Heart left ventricle (tissue), 16 donors: ENCODE data around the gene RAPGEF3. TPM values are rescaled to one million over a fixed set of nuclear protein-coding genes. Genes with fewer than 3 reads are reported as not detected.

Experiments
- ATAC-seq, 4 donors: fragments of 200-7000 bp; cut with Tn5 transposase; one replicate each; pipeline ENCODE4 v1.9.1; 2020 to 2022; ENCODE audit warnings: moderate library complexity in 4 of 4, mild to moderate bottlenecking in 3 of 4, moderate number of reproducible peaks in 1 of 4
- DNase-seq, 5 donors: peaks; one replicate each; pipeline ENCODE4 v3.0.0-alpha.2; 2020
- H3K27ac ChIP-seq, 12 donors: fragments of 200-600 bp; sonication (generic) in 4 of 12; one replicate each; pipeline versions ENCODE4 v1.5.0 to v1.8.0; 2016 to 2022; ENCODE audit warnings: mild to moderate bottlenecking in 2 of 12
- H3K27me3 ChIP-seq, 9 donors: fragments of 200-600 bp; sonication (generic) in 2 of 9; one replicate each; pipeline versions ENCODE4 v1.5.1 to v1.8.0; 2016 to 2022; ENCODE audit warnings: mild to moderate bottlenecking in 3 of 9
- H3K36me3 ChIP-seq, 9 donors: fragments of 200-600 bp; sonication (generic) in 2 of 9; one replicate each; pipeline versions ENCODE4 v1.5.0 to v1.8.0; 2018 to 2022; ENCODE audit warnings: mild to moderate bottlenecking in 2 of 9
- H3K4me1 ChIP-seq, 12 donors: fragments of 200-600 bp; sonication (generic) in 4 of 12; one replicate each; pipeline versions ENCODE4 v1.5.0 to v1.8.0; 2016 to 2022; ENCODE audit warnings: mild to moderate bottlenecking in 3 of 12
- H3K4me3 ChIP-seq, 12 donors: fragments of 200-600 bp; sonication (generic) in 4 of 12; one replicate each; pipeline versions ENCODE4 v1.5.0 to v1.8.0; 2017 to 2022; ENCODE audit warnings: mild to moderate bottlenecking in 9 of 12, moderate library complexity in 4 of 12
- H3K9me3 ChIP-seq, 12 donors: fragments of 200-600 bp; sonication (generic) in 4 of 12; one replicate each; pipeline versions ENCODE4 v1.5.0 to v1.8.0; 2016 to 2022; ENCODE audit warnings: mild to moderate bottlenecking in 1 of 12
- POLR2A ChIP-seq, 2 donors: fragments of 450-650 bp; IDR thresholded peaks; one replicate each; pipeline ENCODE4 v1.6.1; 2017; ENCODE audit warnings: antibody characterized with exemption in 2 of 2, mild to moderate bottlenecking in 2 of 2, moderate library complexity in 2 of 2
- WGBS, 4 donors: extraction: QIAGEN DNeasy Blood & Tissue Kit in 2 of 4; methylation state at CpG; one replicate each; pipeline versions ENCODE4 v1.1.5 to v1.1.7; 2013 to 2018; 5-methylcytosine and 5-hydroxymethylcytosine counted together
- intact Hi-C, 10 donors: fragments of 100-400 bp; cut with DNase I; formaldehyde crosslinking; loops; one replicate each; pipeline versions ENCODE4 v1.11.1 to v1.14.2; 2022
- polyA plus RNA-seq, 2 donors: library from polyadenylated mRNA; stranded (reverse); fragments of 200-250 nt; gene quantifications; one replicate each; pipeline ENCODE4 v1.2.3, GENCODE V29; 2013
- total RNA-seq, 9 donors: library from RNA; depleted of rRNA in 2 of 9; stranded (reverse); fragments of >200 nt in 2 of 9; fragmentation: NEBNext Ultra II Directional in 3 of 9; extraction: Animal tissue kit (Norgen Biotek cat#: 25700) in 3 of 9; gene quantifications; one replicate each; pipeline versions ENCODE4 v1.1.0 to v1.2.4, GENCODE V29; 2016 to 2023
- TF ChIP-seq, protein P1 (sequence below), 12 donors: fragments of 200-600 bp; sonication (generic) in 4 of 12; IDR thresholded peaks; one replicate each; pipeline versions ENCODE4 v1.5.0 to v1.8.0; 2018 to 2022; ENCODE audit warnings: antibody characterized with exemption in 12 of 12, mild to moderate bottlenecking in 5 of 12
- donor health status: ischemic (EF 13 %, LVEDD 7.1; RV severe dilation, severe dysfunction).
- donor health status: healthy with polysubstance abuse.
- donor health status: DM: no; HTN: yes; CAD: no.
- donor health status: DM: no; HTN: no; CAD: no.
- donor health status: ischemic (EF 25% LVEDD 6.9; RV normal size, moderate dysfunction).
- donor health status: ischemic (EF 25% LVEDD 5.7; RV mildly dilated, moderate dysfunction).
- donor health status: healthy.
- donor health status: DM: yes; HTN: yes; CAD: no.
- donor health status: ischemic (EF 35%, LVEDD 5.7; RV mildly dilated, moderate dysfunction).
- donor health status: nonischemic (EF 11% LVEDD 7.7; RV severe dilation, severe dysfunction).
- donor health status: DM: yes; HTN: yes; CAD: no.
- donor health status: PGD.
- donor health status: ischemic (EF 29% LVEDD 5.4; RV normal size, mild dysfunction).
- donor health status: nonischemic (EF 23%, LVEDD 6.1; RV moderate dilation, normal function).

The RAPGEF3 gene
- total and polyA plus RNA-seq, 11 donors = 14.5 to 62.1 (median 23.9) TPM

DNA sequence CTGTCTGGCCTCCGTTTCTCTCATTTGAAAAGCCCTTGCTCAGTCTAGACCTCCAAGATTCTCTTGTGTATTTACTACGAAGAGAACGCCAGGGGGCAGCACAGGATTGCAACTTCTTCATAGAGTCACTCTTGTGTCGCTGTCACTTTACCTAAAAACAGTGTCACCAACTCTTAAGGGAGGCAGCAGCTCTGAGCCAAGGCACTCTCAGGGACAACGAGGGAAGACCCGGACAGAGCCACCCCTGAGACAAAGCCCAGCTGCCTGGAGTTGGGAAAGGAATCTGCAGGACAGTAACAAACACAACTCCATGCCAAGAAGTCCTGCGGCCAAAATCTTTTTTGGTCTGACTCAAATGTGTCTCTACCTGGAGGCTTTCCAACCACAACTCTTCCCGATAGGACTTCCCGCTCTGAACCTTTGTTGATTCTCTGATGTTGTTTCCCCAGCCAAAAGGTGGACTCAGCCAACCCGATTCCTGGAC, 43.2 kb downstream of the RAPGEF3 start:
- TF ChIP-seq, protein P1, sequence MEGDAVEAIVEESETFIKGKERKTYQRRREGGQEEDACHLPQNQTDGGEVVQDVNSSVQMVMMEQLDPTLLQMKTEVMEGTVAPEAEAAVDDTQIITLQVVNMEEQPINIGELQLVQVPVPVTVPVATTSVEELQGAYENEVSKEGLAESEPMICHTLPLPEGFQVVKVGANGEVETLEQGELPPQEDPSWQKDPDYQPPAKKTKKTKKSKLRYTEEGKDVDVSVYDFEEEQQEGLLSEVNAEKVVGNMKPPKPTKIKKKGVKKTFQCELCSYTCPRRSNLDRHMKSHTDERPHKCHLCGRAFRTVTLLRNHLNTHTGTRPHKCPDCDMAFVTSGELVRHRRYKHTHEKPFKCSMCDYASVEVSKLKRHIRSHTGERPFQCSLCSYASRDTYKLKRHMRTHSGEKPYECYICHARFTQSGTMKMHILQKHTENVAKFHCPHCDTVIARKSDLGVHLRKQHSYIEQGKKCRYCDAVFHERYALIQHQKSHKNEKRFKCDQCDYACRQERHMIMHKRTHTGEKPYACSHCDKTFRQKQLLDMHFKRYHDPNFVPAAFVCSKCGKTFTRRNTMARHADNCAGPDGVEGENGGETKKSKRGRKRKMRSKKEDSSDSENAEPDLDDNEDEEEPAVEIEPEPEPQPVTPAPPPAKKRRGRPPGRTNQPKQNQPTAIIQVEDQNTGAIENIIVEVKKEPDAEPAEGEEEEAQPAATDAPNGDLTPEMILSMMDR (IDR thresholded peaks at IDR 0.05) = peak; percentile 73 to 89 (median 80)
- no peak for TF ChIP-seq POLR2A (IDR thresholded peaks at IDR 0.05)
- Histone ChIP-seq H3K36me3 (peaks cover 0 to 6% (median 0%) of the 10 kb centered on the region in 9 donors), H3K27me3 (no peaks in the 10 kb centered on the region), H3K27ac (peak overlapping the region in 11 of 12 donors; percentile 3 to 95 (median 88)), H3K4me1 (peaks cover 7 to 52% (median 44%) of the 10 kb centered on the region in 12 donors), H3K4me3 (no peak overlapping the region), H3K9me3 (no peaks in the 10 kb centered on the region)
- peak; percentile 45 to 51 (median 48) for ATAC-seq
- DNase-seq = peak; percentile 74 to 88 (median 82)
- intact Hi-C loops = loop anchor here (1.0 to 10.0 kb wide), 11 partner anchors 42 to 249 kb away; partner anchors contain the start of genes TMEM106C (in 2 of the 10) and RAPGEF3 (in 1 of the 10)
- 1 to 6% (median 3%) methylated on average over 10 of the region's 10 CpGs for WGBS, 4 donors

GRCh38 chr12:47714826-47715386, 43.8 kb downstream of the RAPGEF3 start:
- Histone ChIP-seq H3K27ac (peak overlapping the region in 10 of 12 donors; percentile 3 to 95 (median 70)), H3K4me1 (peaks cover 7 to 58% (median 44%) of the 10 kb centered on the region in 12 donors), H3K9me3 (no peaks in the 10 kb centered on the region), H3K27me3 (no peaks in the 10 kb centered on the region), H3K4me3 (no peak overlapping the region), H3K36me3 (peaks cover 0 to 4% (median 0%) of the 10 kb centered on the region in 9 donors)
- no peak for ATAC-seq
- WGBS, 4 donors = 22 to 31% (median 27%) methylated on average over 5 of the region's 5 CpGs
- TF ChIP-seq POLR2A (IDR thresholded peaks at IDR 0.05) = no peak
- TF ChIP-seq, protein P1 (IDR thresholded peaks at IDR 0.05) = no peak
- no peak for DNase-seq
- intact Hi-C loops = loop anchor here (1.0 to 10.0 kb wide), 11 partner anchors 42 to 250 kb away; partner anchors contain the start of genes TMEM106C (in 2 of the 10) and RAPGEF3 (in 1 of the 10)

DNA sequence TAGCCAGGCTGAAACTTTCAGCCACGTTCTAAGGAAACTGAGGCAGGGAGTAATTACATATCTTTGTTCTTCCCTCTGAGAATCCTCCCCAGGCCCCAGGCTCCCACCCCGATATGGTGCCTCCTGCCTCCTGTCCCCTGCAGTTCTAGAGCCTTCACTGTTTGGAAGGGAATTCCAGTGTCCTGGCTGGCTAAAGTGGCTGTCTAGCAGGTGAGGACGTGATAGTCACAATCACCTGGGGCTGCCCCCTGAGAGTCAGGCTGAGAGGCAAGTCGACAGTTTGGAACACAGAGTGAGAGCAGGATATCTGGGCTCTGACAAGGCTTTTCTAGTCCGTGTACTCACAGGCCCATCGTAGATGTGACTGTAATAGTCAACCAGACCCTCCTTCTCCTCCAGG, 46.5 kb downstream of the RAPGEF3 start:
- TF ChIP-seq POLR2A (IDR thresholded peaks at IDR 0.05) = no peak
- TF ChIP-seq, protein P1 (IDR thresholded peaks at IDR 0.05) = no peak
- H3K27me3 ChIP-seq = no peaks in the 10 kb centered on the region
- intact Hi-C loops = loop anchor here in 6 of 10 donors (2.0 to 10.0 kb wide), 5 partner anchors 129 to 253 kb away; partner anchors contain the start of gene TMEM106C (in 2 of the 6)
- H3K4me1 ChIP-seq = peaks cover 7 to 72% (median 29%) of the 10 kb centered on the region in 12 donors
- WGBS, 4 donors = 78 to 92% (median 88%) methylated on average over 6 of the region's 6 CpGs
- H3K9me3 ChIP-seq = no peaks in the 10 kb centered on the region
- DNase-seq (no peak), ATAC-seq (no peak)
- no peak overlapping the region for H3K27ac ChIP-seq
- H3K4me3 ChIP-seq = no peak overlapping the region
- H3K36me3 ChIP-seq = no peaks in the 10 kb centered on the region

DNA sequence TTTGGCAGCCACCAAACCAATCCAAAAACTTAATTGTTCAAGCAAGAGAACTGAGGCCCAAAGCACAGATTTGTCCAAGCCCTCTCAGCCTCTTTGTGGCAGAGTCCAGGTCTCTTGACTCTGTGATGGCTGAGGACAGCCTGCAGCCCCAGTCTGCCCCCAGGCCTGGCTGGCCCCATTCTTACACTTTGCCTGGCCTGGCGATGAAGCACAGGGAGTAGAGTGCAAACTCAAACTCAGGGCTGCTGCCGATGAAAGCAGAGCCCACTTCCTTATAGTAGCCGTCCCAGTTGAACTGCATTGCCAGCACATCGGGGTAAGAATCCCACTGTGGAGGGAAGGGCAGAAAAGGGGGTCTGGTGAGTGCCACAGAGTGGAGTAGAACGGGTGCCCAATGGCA, 47.2 kb downstream of the RAPGEF3 start:
- Histone ChIP-seq H3K36me3 (no peaks in the 10 kb centered on the region), H3K27me3 (no peaks in the 10 kb centered on the region), H3K27ac (no peak overlapping the region), H3K9me3 (no peaks in the 10 kb centered on the region), H3K4me3 (no peak overlapping the region), H3K4me1 (peaks cover 7 to 69% (median 25%) of the 10 kb centered on the region in 12 donors)
- DNase-seq (no peak), ATAC-seq (no peak)
- intact Hi-C loops = loop anchor here in 5 of 10 donors (10.0 kb wide), 3 partner anchors 233 to 253 kb away; partner anchors contain the start of gene TMEM106C (in 2 of the 5)
- TF ChIP-seq POLR2A (IDR thresholded peaks at IDR 0.05) = no peak
- TF ChIP-seq, protein P1 (IDR thresholded peaks at IDR 0.05) = no peak
- 88 to 95% (median 93%) methylated on average over 4 to 5 of the region's 5 CpGs for WGBS, 4 donors
